GM12878 (cell line): ENCODE measurements around the gene OR5AC2. TPM values are rescaled to one million over a fixed set of nuclear protein-coding genes. Genes with fewer than 3 reads are reported as not detected.

Source experiments
- ATAC-seq: fragments of 200-7000 bp; cut with Tn5 transposase; 3 replicates; pipeline ENCODE4 v1.9.1; 2020; ENCODE audit warnings: mild to moderate bottlenecking, moderate library complexity
- BruUV-seq: library from RNA; stranded (reverse); fragments of 400-500 nt; replicated peaks from 2 replicates; lab custom pipeline; 2021; lab: Mats Ljungman, UMichigan
- CTCF ChIA-PET: fragments of 300-600 bp; sonication (Branson Sonifier 250); formaldehyde crosslinking; extraction: SDS; loops from one replicate; lab custom pipeline; 2021; ENCODE audit warnings: inconsistent platforms; lab: Yijun Ruan, JAX
- POLR2A ChIA-PET: fragments of 350-600 bp; formaldehyde crosslinking; extraction: SDS; loops from one replicate; lab custom pipeline; 2021; ENCODE audit warnings: inconsistent platforms; lab: Charles Lee
- RAD21 ChIA-PET: fragments of 300-600 bp; sonication (Branson Sonifier 250); formaldehyde crosslinking; loops from one replicate; lab custom pipeline; 2023; ENCODE audit warnings: antibody characterized with exemption; ENCODE audit not compliant: unreplicated experiment; lab: Charles Lee
- SMC1A ChIA-PET: fragments of 300-600 bp; sonication (Branson Sonifier 250); formaldehyde crosslinking; loops from one replicate; lab custom pipeline; 2023; ENCODE audit not compliant: unreplicated experiment, uncharacterized antibody; lab: Charles Lee
- DNase-seq: peaks from one replicate; pipeline ENCODE4 v3.0.0-alpha.2; 2011; ENCODE audit warnings: low read depth, low spot score
- FAIRE-seq: peaks from 3 replicates; lab custom pipeline; 2011; peaks lifted over from hg19 to GRCh38; lab: Jason Lieb, UNC
- H2AFZ ChIP-seq: 2 replicates; pipeline ENCODE4 v1.6.0; 2011; ENCODE audit warnings: low read depth, low read length, control low read depth; ENCODE audit not compliant: control insufficient read depth
- H3K27ac ChIP-seq: 2 replicates; pipeline ENCODE4 v1.5.1; 2011; ENCODE audit warnings: control low read depth; ENCODE audit not compliant: control insufficient read depth, insufficient read depth
- H3K27me3 ChIP-seq, 2 experiments: replicated peaks in 1 of 2; 2 replicates each; pipeline versions ENCODE4 v1.6.0 to v1.6.1; 2011; ENCODE audit warnings: low read length in 1 of 2; ENCODE audit not compliant: control insufficient read depth in 2 of 2, insufficient read depth in 2 of 2
- H3K36me3 ChIP-seq, 2 experiments: 2 replicates each; pipeline ENCODE4 v1.5.1; 2011; ENCODE audit warnings: low read length in 1 of 2; ENCODE audit not compliant: control insufficient read depth in 2 of 2, insufficient read depth in 2 of 2
- H3K4me1 ChIP-seq: 2 replicates; pipeline ENCODE4 v1.6.1; 2011; ENCODE audit warnings: mild to moderate bottlenecking, low read length, moderate library complexity, mixed read lengths; ENCODE audit not compliant: control insufficient read depth, insufficient read depth
- H3K4me2 ChIP-seq: 2 replicates; pipeline ENCODE4 v1.6.0; 2011; ENCODE audit warnings: control low read depth; ENCODE audit not compliant: control insufficient read depth, insufficient read depth
- H3K4me3 ChIP-seq: fragments of 200-600 bp; sonication (generic); 2 replicates; pipeline ENCODE4 v1.5.1; 2016
- H3K79me2 ChIP-seq: 2 replicates; pipeline ENCODE4 v1.6.0; 2011; ENCODE audit warnings: low read length; ENCODE audit not compliant: control insufficient read depth, insufficient read depth
- H3K9ac ChIP-seq: 2 replicates; pipeline ENCODE4 v1.8.0; 2011; ENCODE audit warnings: low read length, control low read depth, mixed read lengths; ENCODE audit not compliant: control insufficient read depth, insufficient read depth
- H3K9me3 ChIP-seq: replicated peaks from 3 replicates; pipeline ENCODE4 v1.5.1; 2011; ENCODE audit warnings: mild to moderate bottlenecking, low read length; ENCODE audit not compliant: control insufficient read depth, insufficient read depth
- H4K20me1 ChIP-seq: 2 replicates; pipeline ENCODE4 v1.6.0; 2011; ENCODE audit not compliant: control insufficient read depth, insufficient read depth
- EGR1 ChIP-seq, 2 experiments: IDR thresholded peaks; 1 replicate in 1 of 2; 2 replicates in 1 of 2; pipeline ENCODE4 v1.6.1; 2011 to 2012; ENCODE audit warnings: low read depth in 2 of 2, low read length in 2 of 2, borderline replicate concordance in 1 of 2, mild to moderate bottlenecking in 1 of 2, moderate library complexity in 1 of 2
- HDAC2 ChIP-seq: fragments of 200-600 bp; sonication (generic); IDR thresholded peaks from 2 replicates; pipeline ENCODE4 v1.6.1; 2017
- JUNB ChIP-seq: IDR thresholded peaks from 2 replicates; pipeline ENCODE4 v1.6.1; 2016; ENCODE audit warnings: antibody characterized with exemption, mild to moderate bottlenecking
- KLF5 ChIP-seq: fragments of 450-650 bp; IDR thresholded peaks from 2 replicates; pipeline ENCODE4 v1.6.1; 2014; ENCODE audit warnings: mild to moderate bottlenecking; ENCODE audit not compliant: partially characterized antibody
- POLR2AphosphoS5 ChIP-seq: IDR thresholded peaks from 2 replicates; pipeline ENCODE4 v1.6.1; 2011; ENCODE audit warnings: mild to moderate bottlenecking, low read length, inconsistent platforms
- RB1 ChIP-seq: fragments of 450-650 bp; formaldehyde crosslinking; IDR thresholded peaks from 2 replicates; pipeline ENCODE4 v1.6.1; 2017; ENCODE audit warnings: mild to moderate bottlenecking, borderline replicate concordance
- RELA ChIP-seq: fragments of 450-650 bp; IDR thresholded peaks from 2 replicates; pipeline ENCODE4 v1.8.0; 2014; ENCODE audit warnings: borderline replicate concordance; ENCODE audit not compliant: partially characterized antibody
- SKIL ChIP-seq: fragments of 450-650 bp; IDR thresholded peaks from 2 replicates; pipeline ENCODE4 v1.6.1; 2017; ENCODE audit warnings: mild to moderate bottlenecking, low read depth, inconsistent platforms; ENCODE audit not compliant: poor library complexity, severe bottlenecking
- SMAD1 ChIP-seq: fragments of 450-650 bp; IDR thresholded peaks from 2 replicates; pipeline ENCODE4 v1.6.1; 2018; ENCODE audit warnings: mild to moderate bottlenecking, low read depth; ENCODE audit not compliant: partially characterized antibody
- SREBF1 ChIP-seq: IDR thresholded peaks from 2 replicates; pipeline ENCODE4 v1.6.1; 2012; ENCODE audit warnings: mild to moderate bottlenecking, low read length
- TCF12 ChIP-seq: IDR thresholded peaks from 2 replicates; pipeline ENCODE4 v1.6.1; 2011; ENCODE audit warnings: low read depth, mild to moderate bottlenecking, low read length
- ZBED1 ChIP-seq: IDR thresholded peaks from 2 replicates; pipeline ENCODE4 v1.6.1; 2016; ENCODE audit warnings: borderline replicate concordance
- WGBS: methylation state at CpG from one replicate; pipeline ENCODE4 v1.1.6; 2016; ENCODE audit warnings: low lambda C conversion rate; ENCODE audit not compliant: insufficient replicate concordance, insufficient coverage; ENCODE audit errors: missing lambda C conversion rate; 5-methylcytosine and 5-hydroxymethylcytosine counted together
- in situ Hi-C: fragments of 300-500 bp; cut with MboI; formaldehyde crosslinking; loops from 9 replicates; pipeline ENCODE4 v1.14.3; 2018; ENCODE audit warnings: mixed read lengths
- intact Hi-C: fragments of 100-400 bp; cut with micrococcal nuclease; formaldehyde crosslinking; loops from one replicate; pipeline ENCODE4 v1.14.2; 2022; ENCODE audit not compliant: unreplicated experiment
- polyA plus RNA-seq, 11 experiments: library from polyadenylated mRNA; depleted of rRNA in 4 of 11; unstranded in 6 of 11; stranded (reverse) in 5 of 11; fragments of >200 nt; fragmentation: Nextera tagmentation in 4 of 11; fragmentation: Illumina TruSeq in 1 of 11; extraction: Ambion mirVana in 4 of 11; extraction: Trizol in 1 of 11; gene quantifications; 1 replicate in 1 of 11; 2 replicates in 10 of 11; pipeline versions ENCODE4 v1.2.1 to v1.2.3, GENCODE V29; 2011 to 2016; ENCODE audit warnings: inconsistent platforms in 2 of 11, missing spikeins in 2 of 11, low read depth in 1 of 11
- total RNA-seq, 4 experiments: library from RNA; depleted of rRNA in 3 of 4; stranded (reverse); fragments of >200 nt in 3 of 4; fragmentation: Illumina TruSeq in 1 of 4; extraction: Trizol in 1 of 4; gene quantifications; 2 replicates each; pipeline versions ENCODE4 v1.2.1 to v1.2.3, GENCODE V29; 2013 to 2021
- TF ChIP-seq, protein P1 (sequence below): IDR thresholded peaks from 2 replicates; pipeline ENCODE4 v1.6.1; 2011; ENCODE audit warnings: borderline replicate concordance, low read depth, mild to moderate bottlenecking, moderate library complexity, low read length; ENCODE audit not compliant: insufficient read depth, poor library complexity, severe bottlenecking

OR5AC2 gene
- total and polyA plus RNA-seq, 10 of the 15 experiments (the other 5 are each of a cell fraction or from before 2014, with no cell fraction given) = not detected

GRCh38 chr3:98048586-98048985 lies 38.4 kb upstream of the OR5AC2 start:
- H3K4me3 ChIP-seq = no peak overlapping the region
- no peak overlapping the region for H2AFZ ChIP-seq
- ChIA-PET CTCF (interaction anchor here (1.2 to 1.3 kb wide), 2 partner anchors 9 to 282 kb away, joined by 3 to 6 read pairs; no protein-coding TSS in a partner anchor), RAD21 (no interaction called here), POLR2A (no interaction called here)
- FAIRE-seq (no peak), ATAC-seq (no peak)
- H3K4me2 ChIP-seq = no peak overlapping the region
- WGBS = 3% methylated on average over 1 of the region's 1 CpG
- H3K36me3 ChIP-seq = no peaks in the 10 kb centered on the region
- intact Hi-C loops = no loop called here
- TF ChIP-seq SMAD1 = no peak
- no peak for TF ChIP-seq POLR2AphosphoS5
- no peak for TF ChIP-seq EGR1 (IDR thresholded peaks at IDR 0.05; ENCODE audit: borderline replicate concordance in 1 of 2, low read depth in 2 of 2, low read length in 2 of 2)
- TF ChIP-seq RB1 = no peak
- no peak for TF ChIP-seq SKIL
- no peak for TF ChIP-seq ZBED1
- TF ChIP-seq HDAC2 = no peak
- no peak for TF ChIP-seq SREBF1
- TF ChIP-seq, protein P1, sequence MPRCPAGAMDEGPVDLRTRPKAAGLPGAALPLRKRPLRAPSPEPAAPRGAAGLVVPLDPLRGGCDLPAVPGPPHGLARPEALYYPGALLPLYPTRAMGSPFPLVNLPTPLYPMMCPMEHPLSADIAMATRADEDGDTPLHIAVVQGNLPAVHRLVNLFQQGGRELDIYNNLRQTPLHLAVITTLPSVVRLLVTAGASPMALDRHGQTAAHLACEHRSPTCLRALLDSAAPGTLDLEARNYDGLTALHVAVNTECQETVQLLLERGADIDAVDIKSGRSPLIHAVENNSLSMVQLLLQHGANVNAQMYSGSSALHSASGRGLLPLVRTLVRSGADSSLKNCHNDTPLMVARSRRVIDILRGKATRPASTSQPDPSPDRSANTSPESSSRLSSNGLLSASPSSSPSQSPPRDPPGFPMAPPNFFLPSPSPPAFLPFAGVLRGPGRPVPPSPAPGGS = no peak
- no peak for TF ChIP-seq KLF5
- TF ChIP-seq JUNB = no peak
- no peak for TF ChIP-seq RELA
- no peak for TF ChIP-seq TCF12
- TF ChIP-seq, all 136 proteins: peak for 0
- H3K9ac ChIP-seq = no peak overlapping the region
- H3K27me3 ChIP-seq = no peaks in the 10 kb centered on the region
- no peak overlapping the region for H3K27ac ChIP-seq
- H4K20me1 ChIP-seq = no peaks in the 10 kb centered on the region
- BruUV-seq = no TSS peak
- H3K9me3 ChIP-seq = no peaks in the 10 kb centered on the region
- DNase-seq = no peak
- SMC1A ChIA-PET = interaction anchor here (0.8 to 1.2 kb wide), 3 partner anchors 9 to 16 kb away, joined by 3 to 4 read pairs (median 3); no protein-coding TSS in a partner anchor
- H3K79me2 ChIP-seq = no peaks in the 10 kb centered on the region
- in situ Hi-C loops = no loop called here
- no peaks in the 10 kb centered on the region for H3K4me1 ChIP-seq
